ENCODE measurements around the gene MMP12.

- TF ChIP-seq CTCF (IDR thresholded peaks at IDR 0.05; ENCODE audit: low read depth, low read length) (no peak), POLR2A (IDR thresholded peaks at IDR 0.05; ENCODE audit: extremely low read depth, insufficient read length) (no peak)
These were observed 43.0 kb downstream of the MMP12 start for GRCh38 chr11:102831489-102832440.

All from NB4 (cell line).